IMR-90 (cell line): ENCODE results near the gene NUMA1. TPM values are rescaled to one million over a fixed set of nuclear protein-coding genes. Genes with fewer than 3 reads are reported as not detected.

Experiments used
- ATAC-seq: fragments of 200-7000 bp; cut with Tn5 transposase; 2 replicates; pipeline ENCODE4 v1.9.1; 2020; ENCODE audit warnings: low read depth, mild to moderate bottlenecking, moderate library complexity
- BruUV-seq: library from RNA; stranded (reverse); fragments of 400-500 nt; replicated peaks from 2 replicates; lab custom pipeline; 2021; lab: Mats Ljungman, UMichigan
- CTCF ChIA-PET: fragments of 300-600 bp; formaldehyde crosslinking; extraction: SDS; loops from one replicate; lab custom pipeline; 2021; ENCODE audit warnings: antibody characterized with exemption; lab: Yijun Ruan, JAX
- POLR2A ChIA-PET: fragments of 300-600 bp; sonication (Branson Sonifier 250); formaldehyde crosslinking; loops from one replicate; lab custom pipeline; 2022; ENCODE audit warnings: antibody characterized with exemption; ENCODE audit not compliant: unreplicated experiment; lab: Charles Lee
- DNase-seq: peaks from one replicate; pipeline ENCODE4 v3.0.0; 2013
- H2AFZ ChIP-seq: replicated peaks from 2 replicates; pipeline ENCODE3; 2013; ENCODE audit warnings: low read length, mild to moderate bottlenecking; ENCODE audit not compliant: poor library complexity
- H2AK5ac ChIP-seq: 2 replicates; pipeline ENCODE4 v1.6.1; 2013; ENCODE audit warnings: low read depth, low read length, inconsistent platforms
- H2AK9ac ChIP-seq: replicated peaks from 2 replicates; pipeline ENCODE3; 2013; ENCODE audit warnings: mild to moderate bottlenecking, low read depth, low read length, moderate library complexity; ENCODE audit not compliant: poor library complexity
- H2BK120ac ChIP-seq: 2 replicates; pipeline ENCODE4 v1.6.1; 2013; ENCODE audit warnings: low read depth, low read length, inconsistent platforms
- H2BK15ac ChIP-seq: 3 replicates; pipeline ENCODE4 v1.6.1; 2013; ENCODE audit warnings: low read depth, low read length, inconsistent platforms
- H2BK20ac ChIP-seq: 2 replicates; pipeline ENCODE4 v1.6.1; 2013; ENCODE audit warnings: low read depth, mild to moderate bottlenecking, inconsistent platforms, low read length, moderate library complexity
- H2BK5ac ChIP-seq: 2 replicates; pipeline ENCODE4 v1.6.1; 2013; ENCODE audit warnings: mild to moderate bottlenecking, low read depth, low read length, inconsistent platforms; ENCODE audit not compliant: poor library complexity, severe bottlenecking
- H3K14ac ChIP-seq: replicated peaks from 2 replicates; pipeline ENCODE4 v1.6.1; 2013; ENCODE audit warnings: low read depth, low read length, inconsistent platforms
- H3K18ac ChIP-seq: 2 replicates; pipeline ENCODE4 v1.6.1; 2013; ENCODE audit warnings: low read depth, low read length, control low read depth
- H3K23ac ChIP-seq: 2 replicates; pipeline ENCODE4 v1.6.1; 2013; ENCODE audit warnings: low read depth, low read length, inconsistent platforms
- H3K27ac ChIP-seq: 2 replicates; pipeline ENCODE4 v1.5.1; 2013; ENCODE audit warnings: mild to moderate bottlenecking, control low read depth, low read length; ENCODE audit not compliant: insufficient read depth
- H3K27me3 ChIP-seq: 2 replicates; pipeline ENCODE4 v1.6.1; 2013; ENCODE audit warnings: low read length; ENCODE audit not compliant: control insufficient read depth, insufficient read depth
- H3K36me3 ChIP-seq: 2 replicates; pipeline ENCODE4 v1.6.1; 2013; ENCODE audit warnings: low read length, mixed read lengths; ENCODE audit not compliant: control insufficient read depth, insufficient read depth
- H3K4ac ChIP-seq: 2 replicates; pipeline ENCODE4 v1.6.1; 2013; ENCODE audit warnings: low read depth, low read length, inconsistent platforms
- H3K4me1 ChIP-seq: 2 replicates; pipeline ENCODE4 v1.6.1; 2013; ENCODE audit warnings: low read length, mixed read lengths; ENCODE audit not compliant: control insufficient read depth, insufficient read depth
- H3K4me2 ChIP-seq: 2 replicates; pipeline ENCODE4 v1.6.1; 2013; ENCODE audit warnings: low read depth, mild to moderate bottlenecking, control low read depth, low read length, moderate library complexity
- H3K4me3 ChIP-seq: 2 replicates; pipeline ENCODE4 v1.5.1; 2013; ENCODE audit warnings: low read depth, mild to moderate bottlenecking, control low read depth, low read length, moderate library complexity; ENCODE audit not compliant: insufficient read depth
- H3K56ac ChIP-seq: 2 replicates; pipeline ENCODE4 v1.6.1; 2013; ENCODE audit warnings: low read length, inconsistent platforms; ENCODE audit not compliant: insufficient read depth; ENCODE audit errors: extremely low read depth
- H3K79me1 ChIP-seq, 2 experiments: 2 replicates each; pipeline ENCODE4 v1.6.1; 2013; ENCODE audit warnings: low read length in 2 of 2, inconsistent platforms in 1 of 2, low read depth in 1 of 2
- H3K9ac ChIP-seq: 2 replicates; pipeline ENCODE4 v1.6.1; 2013; ENCODE audit warnings: low read depth, low read length, control low read depth
- H3K9me1 ChIP-seq: 2 replicates; pipeline ENCODE4 v1.6.1; 2013; ENCODE audit warnings: low read length, inconsistent platforms; ENCODE audit not compliant: insufficient read depth
- H3K9me3 ChIP-seq: 2 replicates; pipeline ENCODE4 v1.6.1; 2013; ENCODE audit warnings: low read length; ENCODE audit not compliant: control insufficient read depth, insufficient read depth
- H4K20me1 ChIP-seq: 2 replicates; pipeline ENCODE4 v1.6.1; 2013; ENCODE audit warnings: low read length, inconsistent platforms; ENCODE audit not compliant: insufficient read depth
- H4K5ac ChIP-seq: 2 replicates; pipeline ENCODE4 v1.6.1; 2013; ENCODE audit warnings: mild to moderate bottlenecking, low read depth, low read length, control low read depth
- H4K8ac ChIP-seq, 2 experiments: 2 replicates each; pipeline ENCODE4 v1.6.1; 2013; ENCODE audit warnings: low read depth in 2 of 2, low read length in 2 of 2, control low read depth in 1 of 2, inconsistent platforms in 1 of 2
- H4K91ac ChIP-seq: 2 replicates; pipeline ENCODE4 v1.6.1; 2013; ENCODE audit warnings: low read depth, low read length, inconsistent platforms; ENCODE audit not compliant: insufficient read depth
- BHLHE40 ChIP-seq: fragments of 150-350 bp; IDR thresholded peaks from 2 replicates; pipeline ENCODE4 v1.6.1; 2016; ENCODE audit warnings: mild to moderate bottlenecking, low read depth, low read length
- CEBPB ChIP-seq: IDR thresholded peaks from 2 replicates; pipeline ENCODE4 v1.6.1; 2012; ENCODE audit warnings: low read depth, low read length, improper control_type of control experiment
- CHD1 ChIP-seq: IDR thresholded peaks from 2 replicates; pipeline ENCODE4 v1.6.1; 2012; ENCODE audit warnings: low read depth, low read length, improper control_type of control experiment
- MXI1 ChIP-seq: IDR thresholded peaks from 2 replicates; pipeline ENCODE4 v1.6.1; 2012; ENCODE audit warnings: low read depth, mild to moderate bottlenecking, low read length, moderate library complexity, borderline replicate concordance
- RAD21 ChIP-seq: IDR thresholded peaks from 2 replicates; pipeline ENCODE4 v1.6.1; 2012; ENCODE audit warnings: low read length, improper control_type of control experiment
- RCOR1 ChIP-seq: IDR thresholded peaks from 2 replicates; pipeline ENCODE4 v1.6.1; 2012; ENCODE audit warnings: mild to moderate bottlenecking, low read length, improper control_type of control experiment; ENCODE audit not compliant: insufficient replicate concordance
- RFX5 ChIP-seq: IDR thresholded peaks from 2 replicates; pipeline ENCODE4 v1.8.0; 2012; ENCODE audit warnings: low read depth, mild to moderate bottlenecking, low read length, moderate library complexity
- SMC3 ChIP-seq: fragments of 150-350 bp; IDR thresholded peaks from 2 replicates; pipeline ENCODE4 v1.6.1; 2016; ENCODE audit warnings: low read depth, mild to moderate bottlenecking, antibody characterized with exemption, low read length, moderate library complexity
- WGBS, 2 experiments: methylation state at CpG; one replicate each; pipeline versions ENCODE4 v1.1.5 to v1.1.7; 2013; ENCODE audit warnings: missing lambda C conversion rate in 2 of 2; ENCODE audit not compliant: insufficient read length in 1 of 2; ENCODE audit errors: extremely low coverage in 2 of 2; 5-methylcytosine and 5-hydroxymethylcytosine counted together
- dilution Hi-C: fragments of 300-500 bp; cut with HindIII; formaldehyde crosslinking; loops from one replicate; pipeline ENCODE4 v1.14.3; 2018; ENCODE audit warnings: low sequenced_read_pairs; ENCODE audit not compliant: unreplicated experiment
- in situ Hi-C: fragments of 300-500 bp; cut with MboI; formaldehyde crosslinking; loops from 3 replicates; pipeline ENCODE4 v1.14.3; 2019; ENCODE audit warnings: low sequenced_read_pairs, inconsistent platforms, mixed read lengths
- intact Hi-C: fragments of 100-400 bp; cut with micrococcal nuclease; formaldehyde crosslinking; loops from 2 replicates; pipeline ENCODE4 v1.10.0; 2022
- polyA plus RNA-seq, 3 experiments: library from polyadenylated mRNA; depleted of rRNA; stranded (reverse); fragments of >200 nt; gene quantifications; 2 replicates each; pipeline ENCODE4 v1.2.3, GENCODE V29; 2012; ENCODE audit warnings: low replicate concordance in 1 of 3
- total RNA-seq: library from RNA; depleted of rRNA; stranded (reverse); fragments of >200 nt; gene quantifications from 2 replicates; pipeline ENCODE4 v1.2.3, GENCODE V29; 2012
- TF ChIP-seq, protein P1 (sequence below): fragments of 150-350 bp; IDR thresholded peaks from 2 replicates; pipeline ENCODE4 v1.6.1; 2017; ENCODE audit warnings: mild to moderate bottlenecking, antibody characterized with exemption, low read length, low read depth
- TF ChIP-seq, protein P2 (sequence below): conservative IDR thresholded peaks from 2 replicates; pipeline ENCODE4 v1.5.1; 2012; ENCODE audit warnings: mild to moderate bottlenecking, low read depth, low read length, improper control_type of control experiment
- TF ChIP-seq, protein P3 (sequence below): fragments of 150-350 bp; IDR thresholded peaks from 2 replicates; pipeline ENCODE4 v1.6.1; 2016; ENCODE audit warnings: low read depth, mild to moderate bottlenecking, low read length, moderate library complexity, borderline replicate concordance

The NUMA1 gene
- total and polyA plus RNA-seq, 2 of the 4 experiments (the other 2 are of a cell fraction): 61.7 to 97.0 TPM

DNA sequence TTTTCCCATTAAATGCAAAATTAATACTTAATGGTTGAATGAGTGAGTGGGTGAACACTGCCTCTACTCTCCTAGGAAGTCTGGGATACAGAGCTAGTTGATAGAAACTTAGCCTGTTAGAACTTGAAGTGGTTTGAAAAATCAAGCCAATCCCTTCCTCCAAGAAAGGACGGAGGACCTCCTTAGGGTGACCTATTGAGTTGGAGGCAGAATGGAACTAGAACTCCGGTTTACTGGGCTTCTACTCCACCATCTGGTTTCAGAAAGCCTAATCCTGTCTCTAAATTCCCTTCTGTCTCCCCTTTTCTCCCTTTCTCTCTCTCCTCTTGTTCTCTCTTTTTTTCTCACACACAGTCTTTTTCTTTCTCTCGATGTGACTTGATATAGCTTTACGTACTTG, 101.2 kb downstream of the NUMA1 start:
- dilution Hi-C loops: no loop called here
- Histone ChIP-seq H3K4ac (no peak overlapping the region), H2BK120ac (no peak overlapping the region), H4K20me1 (peaks cover 11% of the 10 kb centered on the region; the same call in 1 of the 2 replicates), H2BK15ac (no peak overlapping the region), H3K23ac (no peak overlapping the region), H3K27me3 (no peaks in the 10 kb centered on the region), H4K8ac (no peak overlapping the region), H2BK5ac (no peak overlapping the region), H3K4me3 (no peak overlapping the region), H3K9me3 (no peaks in the 10 kb centered on the region), H4K91ac (no peak overlapping the region), H3K14ac (no peak overlapping the region), H3K9ac (no peak overlapping the region), H4K5ac (no peak overlapping the region), H3K4me1 (peaks cover 8% of the 10 kb centered on the region), H3K56ac (no peak overlapping the region), H2BK20ac (no peak overlapping the region), H3K4me2 (no peak overlapping the region), H3K36me3 (peaks cover 5% of the 10 kb centered on the region), H2AK5ac (no peak overlapping the region), H3K9me1 (peaks cover 4% of the 10 kb centered on the region; the same call in 1 of the 2 replicates), H2AFZ (no peak overlapping the region), H3K27ac (no peak overlapping the region), H3K79me1 (peaks cover 16 to 41% of the 10 kb centered on the region in 2 experiments; a peak in 3 of 4 replicates), H2AK9ac (no peak overlapping the region), H3K18ac (no peak overlapping the region)
- no TSS peak for BruUV-seq
- in situ Hi-C loops: no loop called here
- ChIA-PET POLR2A (no interaction called here), CTCF (interaction anchor here (1.0 to 1.5 kb wide), 3 partner anchors 20 to 452 kb away, joined by 3 to 5 read pairs (median 3); no protein-coding TSS in a partner anchor)
- intact Hi-C loops: no loop called here
- TF ChIP-seq, protein P1, sequence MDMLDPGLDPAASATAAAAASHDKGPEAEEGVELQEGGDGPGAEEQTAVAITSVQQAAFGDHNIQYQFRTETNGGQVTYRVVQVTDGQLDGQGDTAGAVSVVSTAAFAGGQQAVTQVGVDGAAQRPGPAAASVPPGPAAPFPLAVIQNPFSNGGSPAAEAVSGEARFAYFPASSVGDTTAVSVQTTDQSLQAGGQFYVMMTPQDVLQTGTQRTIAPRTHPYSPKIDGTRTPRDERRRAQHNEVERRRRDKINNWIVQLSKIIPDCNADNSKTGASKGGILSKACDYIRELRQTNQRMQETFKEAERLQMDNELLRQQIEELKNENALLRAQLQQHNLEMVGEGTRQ: no peak
- TF ChIP-seq CEBPB (no peak), SMC3 (no peak), RAD21 (no peak), MXI1 (no peak), CHD1 (no peak), BHLHE40 (no peak), RFX5 (no peak), RCOR1 (no peak)
- TF ChIP-seq, protein P2, sequence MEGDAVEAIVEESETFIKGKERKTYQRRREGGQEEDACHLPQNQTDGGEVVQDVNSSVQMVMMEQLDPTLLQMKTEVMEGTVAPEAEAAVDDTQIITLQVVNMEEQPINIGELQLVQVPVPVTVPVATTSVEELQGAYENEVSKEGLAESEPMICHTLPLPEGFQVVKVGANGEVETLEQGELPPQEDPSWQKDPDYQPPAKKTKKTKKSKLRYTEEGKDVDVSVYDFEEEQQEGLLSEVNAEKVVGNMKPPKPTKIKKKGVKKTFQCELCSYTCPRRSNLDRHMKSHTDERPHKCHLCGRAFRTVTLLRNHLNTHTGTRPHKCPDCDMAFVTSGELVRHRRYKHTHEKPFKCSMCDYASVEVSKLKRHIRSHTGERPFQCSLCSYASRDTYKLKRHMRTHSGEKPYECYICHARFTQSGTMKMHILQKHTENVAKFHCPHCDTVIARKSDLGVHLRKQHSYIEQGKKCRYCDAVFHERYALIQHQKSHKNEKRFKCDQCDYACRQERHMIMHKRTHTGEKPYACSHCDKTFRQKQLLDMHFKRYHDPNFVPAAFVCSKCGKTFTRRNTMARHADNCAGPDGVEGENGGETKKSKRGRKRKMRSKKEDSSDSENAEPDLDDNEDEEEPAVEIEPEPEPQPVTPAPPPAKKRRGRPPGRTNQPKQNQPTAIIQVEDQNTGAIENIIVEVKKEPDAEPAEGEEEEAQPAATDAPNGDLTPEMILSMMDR: no peak
- TF ChIP-seq, protein P3, sequence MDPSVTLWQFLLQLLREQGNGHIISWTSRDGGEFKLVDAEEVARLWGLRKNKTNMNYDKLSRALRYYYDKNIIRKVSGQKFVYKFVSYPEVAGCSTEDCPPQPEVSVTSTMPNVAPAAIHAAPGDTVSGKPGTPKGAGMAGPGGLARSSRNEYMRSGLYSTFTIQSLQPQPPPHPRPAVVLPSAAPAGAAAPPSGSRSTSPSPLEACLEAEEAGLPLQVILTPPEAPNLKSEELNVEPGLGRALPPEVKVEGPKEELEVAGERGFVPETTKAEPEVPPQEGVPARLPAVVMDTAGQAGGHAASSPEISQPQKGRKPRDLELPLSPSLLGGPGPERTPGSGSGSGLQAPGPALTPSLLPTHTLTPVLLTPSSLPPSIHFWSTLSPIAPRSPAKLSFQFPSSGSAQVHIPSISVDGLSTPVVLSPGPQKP: no peak
- DNase-seq: no peak
- no CpG with 5 or more reads among the region's 4 CpGs for WGBS, 2 experiments
- no peak for ATAC-seq
